HepG2 (cell line): ENCODE data around the gene ODC1. TPM values are rescaled to one million over a fixed set of nuclear protein-coding genes. Genes with fewer than 3 reads are reported as not detected.

ENCODE experiments used
- GLMP ChIP-seq: sonication (generic); formaldehyde crosslinking; IDR thresholded peaks from 2 replicates; pipeline ENCODE4 v1.9.0; 2021; ENCODE audit warnings: missing genetic modification reagents, mild to moderate bottlenecking, borderline replicate concordance
- MIER2 ChIP-seq: IDR thresholded peaks from 2 replicates; pipeline ENCODE4 v1.6.1; 2016; ENCODE audit warnings: missing biosample characterization, missing genetic modification reagents
- NPAS2 ChIP-seq: sonication (generic); formaldehyde crosslinking; IDR thresholded peaks from 2 replicates; pipeline ENCODE4 v1.8.0; 2022; ENCODE audit warnings: mild to moderate bottlenecking, missing genetic modification reagents, borderline replicate concordance
- PRMT3 ChIP-seq: sonication (generic); formaldehyde crosslinking; IDR thresholded peaks from 2 replicates; pipeline ENCODE4 v1.8.1; 2022; ENCODE audit warnings: low read depth, mild to moderate bottlenecking, moderate library complexity, missing genetic modification reagents, borderline replicate concordance
- SIX1 ChIP-seq: sonication (generic); formaldehyde crosslinking; IDR thresholded peaks from 2 replicates; pipeline ENCODE4 v1.4.0; 2020; ENCODE audit warnings: missing genetic modification reagents, borderline replicate concordance
- TCF7 ChIP-seq: sonication (generic); IDR thresholded peaks from 2 replicates; pipeline ENCODE4 v1.6.1; 2016; ENCODE audit warnings: antibody characterized with exemption, low read depth
- THAP11 ChIP-seq: IDR thresholded peaks from 2 replicates; pipeline ENCODE4 v1.6.1; 2016; ENCODE audit warnings: missing biosample characterization, missing genetic modification reagents
- U2AF2 ChIP-seq: fragments of 200-400 bp; formaldehyde crosslinking; IDR thresholded peaks from 2 replicates; pipeline ENCODE4 v1.6.1; 2017; ENCODE audit warnings: low read depth, mild to moderate bottlenecking, low read length
- ZBTB42 ChIP-seq: sonication (generic); formaldehyde crosslinking; IDR thresholded peaks from 2 replicates; pipeline ENCODE4 v1.5.0; 2020; ENCODE audit warnings: mild to moderate bottlenecking, missing genetic modification reagents
- ZFP37 ChIP-seq: sonication (generic); formaldehyde crosslinking; IDR thresholded peaks from 2 replicates; pipeline ENCODE4 v1.4.0; 2020; ENCODE audit warnings: missing genetic modification reagents, borderline replicate concordance
- ZNF143 ChIP-seq: sonication (generic); formaldehyde crosslinking; IDR thresholded peaks from 2 replicates; pipeline ENCODE4 v1.4.0; 2020; ENCODE audit warnings: missing genetic modification reagents
- ZNF225 ChIP-seq: sonication (generic); formaldehyde crosslinking; IDR thresholded peaks from 2 replicates; pipeline ENCODE4 v1.4.0; 2020; ENCODE audit warnings: mild to moderate bottlenecking, missing genetic modification reagents
- ZNF251 ChIP-seq: sonication (generic); formaldehyde crosslinking; IDR thresholded peaks from 2 replicates; pipeline ENCODE4 v1.9.0; 2021; ENCODE audit warnings: mild to moderate bottlenecking, missing genetic modification reagents
- ZNF281 ChIP-seq: sonication (generic); formaldehyde crosslinking; IDR thresholded peaks from 2 replicates; pipeline ENCODE4 v1.4.0; 2020; ENCODE audit warnings: missing genetic modification reagents, borderline replicate concordance
- ZNF282 ChIP-seq: fragments of 450-650 bp; IDR thresholded peaks from 2 replicates; pipeline ENCODE4 v1.6.1; 2018; ENCODE audit not compliant: partially characterized antibody
- ZNF296 ChIP-seq: sonication (generic); formaldehyde crosslinking; conservative IDR thresholded peaks from 2 replicates; pipeline ENCODE4 v1.5.0; 2020; ENCODE audit warnings: mild to moderate bottlenecking, missing genetic modification reagents
- ZNF33B ChIP-seq: sonication (generic); formaldehyde crosslinking; IDR thresholded peaks from 2 replicates; pipeline ENCODE4 v1.5.1; 2020; ENCODE audit warnings: mild to moderate bottlenecking, missing genetic modification reagents
- ZNF761 ChIP-seq: sonication (generic); formaldehyde crosslinking; conservative IDR thresholded peaks from 2 replicates; pipeline ENCODE4 v1.4.0; 2020; ENCODE audit warnings: mild to moderate bottlenecking, missing genetic modification reagents
- ZNF768 ChIP-seq: sonication (generic); formaldehyde crosslinking; IDR thresholded peaks from 2 replicates; pipeline ENCODE4 v1.4.0; 2020; ENCODE audit warnings: missing genetic modification reagents
- polyA plus RNA-seq, 8 experiments: library from polyadenylated mRNA; depleted of rRNA in 3 of 8; stranded (reverse) in 7 of 8; unstranded in 1 of 8; fragments of >200 nt; fragmentation: Illumina TruSeq in 4 of 8; extraction: Trizol in 4 of 8; gene quantifications; 2 replicates each; pipeline versions ENCODE4 v1.2.1 to v1.2.3, GENCODE V29; 2011 to 2016; ENCODE audit warnings: low read depth in 4 of 8, missing spikeins in 1 of 8, mixed read lengths in 1 of 8; ENCODE audit not compliant: insufficient read depth in 1 of 8
- total RNA-seq, 5 experiments: library from RNA; depleted of rRNA; stranded (reverse); fragments of >200 nt; fragmentation: Illumina TruSeq; extraction: Trizol; gene quantifications; 2 replicates each; pipeline ENCODE4 v1.2.3, GENCODE V29; 2016; ENCODE audit warnings: low read depth in 1 of 5
- TF ChIP-seq, protein P1 (sequence below): sonication (generic); formaldehyde crosslinking; IDR thresholded peaks from 2 replicates; pipeline ENCODE4 v1.5.1; 2020; ENCODE audit warnings: mild to moderate bottlenecking, missing genetic modification reagents, borderline replicate concordance

ODC1 gene
- total and polyA plus RNA-seq, 2 of the 13 experiments (the other 11 are each of a cell fraction or from before 2014, with no cell fraction given): 142 to 371 TPM

DNA sequence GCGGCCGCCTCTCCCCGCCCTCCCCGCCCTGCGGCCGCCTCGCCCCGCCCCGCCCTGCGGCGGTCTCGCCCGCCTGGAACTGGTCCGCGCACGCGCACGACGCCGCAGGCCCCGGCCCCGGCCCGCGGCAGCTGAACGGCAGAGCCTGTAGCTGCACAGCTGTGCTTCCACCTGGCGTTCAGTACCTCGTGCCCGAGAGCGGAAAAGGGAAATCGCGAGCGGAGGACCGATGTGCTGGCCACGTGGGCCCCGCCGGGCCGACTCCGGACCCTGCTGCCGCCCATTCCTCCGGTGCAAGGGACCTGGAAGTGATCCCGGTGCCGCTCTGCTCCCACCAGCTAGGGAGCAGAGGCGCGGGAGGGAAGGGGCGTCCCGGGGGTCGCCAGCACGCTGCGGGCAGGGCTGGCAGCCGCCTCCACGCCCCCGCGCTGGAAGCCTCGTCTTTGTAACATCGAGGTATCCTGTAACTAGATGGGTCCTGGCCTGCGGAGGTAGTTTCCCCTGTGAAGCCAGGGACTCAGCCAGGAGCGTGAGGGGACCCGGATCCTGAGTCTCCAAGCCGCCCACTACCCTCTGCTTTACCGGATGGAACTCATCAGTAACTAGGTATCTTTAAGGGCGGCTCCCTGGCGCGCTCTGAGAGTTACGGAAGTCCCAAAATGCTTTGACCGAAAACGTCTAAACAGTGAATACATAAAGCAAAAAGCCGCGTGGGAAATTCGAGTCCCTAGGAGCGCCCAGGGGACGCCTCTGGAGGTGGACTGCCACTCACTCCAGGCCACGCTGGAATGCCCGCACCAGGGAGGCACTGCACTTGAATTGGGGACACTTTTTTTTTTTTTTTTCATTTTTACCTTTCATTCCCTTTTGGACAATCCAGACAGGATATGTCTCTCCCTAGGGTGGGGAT lies 704 bp upstream of the ODC1 start (continued):
- TF ChIP-seq ZNF251 (CRISPR knock-in tag) (peak; percentile 92; the same call in 1 of the 2 replicates), ZNF282 (no peak), ZNF33B (CRISPR knock-in tag) (peak; percentile 99), U2AF2 (no peak), NPAS2 (no peak), GLMP (0 out of 2 replicates have a peak, but pooled peaks have one; percentile 81), ZNF225 (CRISPR knock-in tag) (peak; percentile 99), TCF7 (no peak), SIX1 (CRISPR knock-in tag) (peak; percentile 32; the same call in 1 of the 2 replicates), ZNF143 (CRISPR knock-in tag) (peak; percentile 67), ZNF761 (peak; percentile 97), ZNF296 (CRISPR knock-in tag) (peak; percentile 94), ZBTB42 (CRISPR knock-in tag) (peak; percentile 98), THAP11 (CRISPR knock-in tag) (peak; percentile 71), ZNF768 (peak; percentile 90), PRMT3 (CRISPR knock-in tag) (peak; percentile 91), MIER2 (CRISPR knock-in tag) (peak; percentile 86), ZFP37 (CRISPR knock-in tag) (peak; percentile 99), ZNF281 (peak; percentile 75)
- TF ChIP-seq, protein P1, sequence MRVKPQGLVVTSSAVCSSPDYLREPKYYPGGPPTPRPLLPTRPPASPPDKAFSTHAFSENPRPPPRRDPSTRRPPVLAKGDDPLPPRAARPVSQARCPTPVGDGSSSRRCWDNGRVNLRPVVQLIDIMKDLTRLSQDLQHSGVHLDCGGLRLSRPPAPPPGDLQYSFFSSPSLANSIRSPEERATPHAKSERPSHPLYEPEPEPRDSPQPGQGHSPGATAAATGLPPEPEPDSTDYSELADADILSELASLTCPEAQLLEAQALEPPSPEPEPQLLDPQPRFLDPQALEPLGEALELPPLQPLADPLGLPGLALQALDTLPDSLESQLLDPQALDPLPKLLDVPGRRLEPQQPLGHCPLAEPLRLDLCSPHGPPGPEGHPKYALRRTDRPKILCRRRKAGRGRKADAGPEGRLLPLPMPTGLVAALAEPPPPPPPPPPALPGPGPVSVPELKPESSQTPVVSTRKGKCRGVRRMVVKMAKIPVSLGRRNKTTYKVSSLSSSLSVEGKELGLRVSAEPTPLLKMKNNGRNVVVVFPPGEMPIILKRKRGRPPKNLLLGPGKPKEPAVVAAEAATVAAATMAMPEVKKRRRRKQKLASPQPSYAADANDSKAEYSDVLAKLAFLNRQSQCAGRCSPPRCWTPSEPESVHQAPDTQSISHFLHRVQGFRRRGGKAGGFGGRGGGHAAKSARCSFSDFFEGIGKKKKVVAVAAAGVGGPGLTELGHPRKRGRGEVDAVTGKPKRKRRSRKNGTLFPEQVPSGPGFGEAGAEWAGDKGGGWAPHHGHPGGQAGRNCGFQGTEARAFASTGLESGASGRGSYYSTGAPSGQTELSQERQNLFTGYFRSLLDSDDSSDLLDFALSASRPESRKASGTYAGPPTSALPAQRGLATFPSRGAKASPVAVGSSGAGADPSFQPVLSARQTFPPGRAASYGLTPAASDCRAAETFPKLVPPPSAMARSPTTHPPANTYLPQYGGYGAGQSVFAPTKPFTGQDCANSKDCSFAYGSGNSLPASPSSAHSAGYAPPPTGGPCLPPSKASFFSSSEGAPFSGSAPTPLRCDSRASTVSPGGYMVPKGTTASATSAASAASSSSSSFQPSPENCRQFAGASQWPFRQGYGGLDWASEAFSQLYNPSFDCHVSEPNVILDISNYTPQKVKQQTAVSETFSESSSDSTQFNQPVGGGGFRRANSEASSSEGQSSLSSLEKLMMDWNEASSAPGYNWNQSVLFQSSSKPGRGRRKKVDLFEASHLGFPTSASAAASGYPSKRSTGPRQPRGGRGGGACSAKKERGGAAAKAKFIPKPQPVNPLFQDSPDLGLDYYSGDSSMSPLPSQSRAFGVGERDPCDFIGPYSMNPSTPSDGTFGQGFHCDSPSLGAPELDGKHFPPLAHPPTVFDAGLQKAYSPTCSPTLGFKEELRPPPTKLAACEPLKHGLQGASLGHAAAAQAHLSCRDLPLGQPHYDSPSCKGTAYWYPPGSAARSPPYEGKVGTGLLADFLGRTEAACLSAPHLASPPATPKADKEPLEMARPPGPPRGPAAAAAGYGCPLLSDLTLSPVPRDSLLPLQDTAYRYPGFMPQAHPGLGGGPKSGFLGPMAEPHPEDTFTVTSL (CRISPR knock-in tag): peak; percentile 86
